GM21786 (cell line): Measurements from ENCODE around the gene DMKN.
"Not testable (repeated sequence)": the region's sequence is repeated elsewhere in the genome, so short reads cannot be mapped to it uniquely, and the experiment has no call there.

Source experiments
- ATAC-seq: cut with Tn5 transposase; IDR thresholded peaks from one replicate; pipeline ENCODE4 v1.9.1; 2021; ENCODE audit not compliant: unreplicated experiment

DMKN gene

GRCh38 chr19:35468637-35469036 is 44.8 kb downstream of the DMKN start:
- ATAC-seq, result peak; percentile 70

GRCh38 chr19:35466259-35466658 is 47.2 kb downstream of the DMKN start:
- no peak for ATAC-seq

- ATAC-seq, result not testable (repeated sequence)
Observed at GRCh38 chr19:35462956-35463355, 50.5 kb downstream of the DMKN start.

GRCh38 chr19:35462476-35462953 is 50.9 kb downstream of the DMKN start:
- ATAC-seq, result peak; percentile 54

GRCh38 chr19:35461788-35462187 is 51.7 kb downstream of the DMKN start:
- ATAC-seq, result not testable (repeated sequence)

- no peak for ATAC-seq
Observed at GRCh38 chr19:35461060-35461459, 52.4 kb downstream of the DMKN start.

- ATAC-seq, result no peak
Observed at GRCh38 chr19:35460608-35461007, 52.8 kb downstream of the DMKN start.

- ATAC-seq, result no peak
Observed at GRCh38 chr19:35459414-35460082, 53.9 kb downstream of the DMKN start.

GRCh38 chr19:35458731-35459391 is 54.6 kb downstream of the DMKN start:
- ATAC-seq, result peak; percentile 52

- no peak for ATAC-seq
Observed at GRCh38 chr19:35458192-35458591, 55.3 kb downstream of the DMKN start.

GRCh38 chr19:35457173-35457572 is 56.3 kb downstream of the DMKN start:
- ATAC-seq, result no peak

- ATAC-seq, result no peak
Observed at GRCh38 chr19:35455616-35456201, 57.7 kb downstream of the DMKN start.

GRCh38 chr19:35454663-35455062 is 58.8 kb downstream of the DMKN start:
- no peak for ATAC-seq

GRCh38 chr19:35451338-35452096 is 61.9 kb downstream of the DMKN start:
- ATAC-seq, result peak; percentile 55

- ATAC-seq, result no peak
Observed at GRCh38 chr19:35449359-35450043, 63.9 kb downstream of the DMKN start.

GRCh38 chr19:35447606-35448469 is 65.6 kb downstream of the DMKN start, which contains the start of gene FFAR2:
Gene FFAR2, plus strand, starts transcription at chr19:35448257. Its CDS starts 1,458 bp downstream, at chr19:35449715.
- ATAC-seq, result no peak
